HG03064 (cell line): Measurements from ENCODE around the gene UCK1.
A peak's percentile ranks its signal among the peaks of the same experiment; 100 is the strongest.
"Not testable (repeated sequence)": the region's sequence is repeated elsewhere in the genome, so short reads cannot be mapped to it uniquely, and the experiment has no call there.

Experiments
- ATAC-seq: cut with Tn5 transposase; IDR thresholded peaks from one replicate; pipeline ENCODE4 v1.9.1; 2021; ENCODE audit warnings: low read depth; ENCODE audit not compliant: unreplicated experiment

The UCK1 gene

GRCh38 chr9:131554843-131555351 lies 23.8 kb upstream of the UCK1 start:
- no peak for ATAC-seq

GRCh38 chr9:131554087-131554842 lies 23.2 kb upstream of the UCK1 start:
- no peak for ATAC-seq

GRCh38 chr9:131552030-131552429 lies 21.0 kb upstream of the UCK1 start:
- ATAC-seq: no peak

- ATAC-seq: not testable (repeated sequence)
Measured at GRCh38 chr9:131550465-131550864, 19.4 kb upstream of the UCK1 start.

GRCh38 chr9:131549186-131549585 lies 18.1 kb upstream of the UCK1 start:
- ATAC-seq: not testable (repeated sequence)

GRCh38 chr9:131546336-131547084 lies 15.4 kb upstream of the UCK1 start:
- no peak for ATAC-seq

GRCh38 chr9:131545786-131546335 lies 14.8 kb upstream of the UCK1 start:
- ATAC-seq: no peak

- no peak for ATAC-seq
Measured at GRCh38 chr9:131545003-131545785, 14.1 kb upstream of the UCK1 start, which contains the start of gene PRRT1B. TSS of gene PRRT1B (plus strand) at chr9:131545523. CDS start at chr9:131545616, 93 bp downstream.

GRCh38 chr9:131543141-131543540 lies 12.1 kb upstream of the UCK1 start:
- ATAC-seq: no peak

- ATAC-seq: no peak
Measured at GRCh38 chr9:131539223-131539923, 8.3 kb upstream of the UCK1 start.

GRCh38 chr9:131537946-131538345 lies 6.9 kb upstream of the UCK1 start:
- ATAC-seq: no peak

- ATAC-seq: no peak
Measured at GRCh38 chr9:131534721-131535237, 3.7 kb upstream of the UCK1 start.

- peak; percentile 22 for ATAC-seq
Measured at GRCh38 chr9:131530546-131530919, 530 bp downstream of the UCK1 start.

- ATAC-seq: no peak
Measured at GRCh38 chr9:131529597-131530545, 1.2 kb downstream of the UCK1 start.

GRCh38 chr9:131528886-131529505 lies 2.1 kb downstream of the UCK1 start:
- ATAC-seq: no peak

GRCh38 chr9:131528186-131528585 lies 2.9 kb downstream of the UCK1 start:
- no peak for ATAC-seq

- no peak for ATAC-seq
Measured at GRCh38 chr9:131525643-131526565, 5.2 kb downstream of the UCK1 start.
